Measurements from ENCODE around the gene TRDMT1. TPM values are rescaled to one million over a fixed set of nuclear protein-coding genes. Genes with fewer than 3 reads are reported as not detected.
"Not testable (repeated sequence)": the region's sequence is repeated elsewhere in the genome, so short reads cannot be mapped to it uniquely, and the experiment has no call there.

Gene TRDMT1
- total and polyA plus RNA-seq, 8 donors, result 1.4 to 3.9 (median 2.9) TPM

GRCh38 chr10:17116193-17116592, 85.3 kb downstream of the TRDMT1 start:
- no peak overlapping the region for H3K27ac ChIP-seq
- intact Hi-C loops (cut with DNase I), result no loop called here

GRCh38 chr10:17115683-17116082, 85.8 kb downstream of the TRDMT1 start:
- DNase-seq (no peak), FAIRE-seq (no peak), ATAC-seq (peak in 1 of 4 donors; percentile 32)
- intact Hi-C loops (cut with DNase I), result no loop called here
- no peak overlapping the region for H3K4me3 ChIP-seq
- H3K9me3 ChIP-seq, result no peaks in the 10 kb centered on the region
- 56 to 58% methylated on average over 5 of the region's 5 CpGs for WGBS, 2 donors
- H3K27ac ChIP-seq, result no peak overlapping the region
- TF ChIP-seq, protein P1, sequence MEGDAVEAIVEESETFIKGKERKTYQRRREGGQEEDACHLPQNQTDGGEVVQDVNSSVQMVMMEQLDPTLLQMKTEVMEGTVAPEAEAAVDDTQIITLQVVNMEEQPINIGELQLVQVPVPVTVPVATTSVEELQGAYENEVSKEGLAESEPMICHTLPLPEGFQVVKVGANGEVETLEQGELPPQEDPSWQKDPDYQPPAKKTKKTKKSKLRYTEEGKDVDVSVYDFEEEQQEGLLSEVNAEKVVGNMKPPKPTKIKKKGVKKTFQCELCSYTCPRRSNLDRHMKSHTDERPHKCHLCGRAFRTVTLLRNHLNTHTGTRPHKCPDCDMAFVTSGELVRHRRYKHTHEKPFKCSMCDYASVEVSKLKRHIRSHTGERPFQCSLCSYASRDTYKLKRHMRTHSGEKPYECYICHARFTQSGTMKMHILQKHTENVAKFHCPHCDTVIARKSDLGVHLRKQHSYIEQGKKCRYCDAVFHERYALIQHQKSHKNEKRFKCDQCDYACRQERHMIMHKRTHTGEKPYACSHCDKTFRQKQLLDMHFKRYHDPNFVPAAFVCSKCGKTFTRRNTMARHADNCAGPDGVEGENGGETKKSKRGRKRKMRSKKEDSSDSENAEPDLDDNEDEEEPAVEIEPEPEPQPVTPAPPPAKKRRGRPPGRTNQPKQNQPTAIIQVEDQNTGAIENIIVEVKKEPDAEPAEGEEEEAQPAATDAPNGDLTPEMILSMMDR (IDR thresholded peaks at IDR 0.05), result no peak
- no peaks in the 10 kb centered on the region for H3K27me3 ChIP-seq
- no peaks in the 10 kb centered on the region for H3K36me3 ChIP-seq
- no peaks in the 10 kb centered on the region for H3K4me1 ChIP-seq

More at GRCh38 chr10:17116193-17116592, 85.3 kb downstream of the TRDMT1 start:
- WGBS, 2 donors, result 90 to 94% methylated on average over 5 of the region's 5 CpGs
- TF ChIP-seq, protein P1 (IDR thresholded peaks at IDR 0.05), result no peak
- DNase-seq (no peak), FAIRE-seq (no peak), ATAC-seq (no peak)
- Histone ChIP-seq H3K4me3 (no peak overlapping the region), H3K36me3 (no peaks in the 10 kb centered on the region), H3K9me3 (no peaks in the 10 kb centered on the region), H3K4me1 (no peaks in the 10 kb centered on the region), H3K27me3 (no peaks in the 10 kb centered on the region)

DNA sequence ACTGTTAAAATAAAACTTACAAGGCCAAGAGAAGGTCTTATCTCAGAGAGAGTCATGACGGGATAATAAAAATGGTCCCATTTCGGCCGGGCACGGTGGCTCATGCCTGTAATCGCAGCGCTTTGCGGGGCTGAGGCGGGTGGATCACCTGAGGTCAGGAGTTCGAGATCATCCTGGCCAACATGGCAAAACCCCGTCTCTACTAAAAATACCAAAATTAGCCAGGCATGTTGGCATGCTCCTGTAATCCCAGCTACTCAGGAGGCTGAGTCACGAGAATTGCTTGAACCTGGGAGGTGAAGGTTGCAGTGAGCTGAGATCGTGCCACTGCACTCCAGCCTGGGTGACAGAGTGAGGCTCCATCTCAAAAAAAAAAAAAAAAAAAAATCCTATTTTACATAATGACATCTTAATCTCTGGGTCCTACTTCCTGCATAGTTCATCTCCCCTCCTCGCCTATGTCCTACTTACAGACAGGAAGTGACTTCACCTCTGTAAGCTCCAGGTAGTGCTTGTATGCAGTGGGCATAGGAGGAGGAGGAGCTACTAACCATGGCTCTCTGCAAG, 86.5 kb downstream of the TRDMT1 start:
- DNase-seq; H3K27me3 ChIP-seq; H3K27ac ChIP-seq; H3K4me3 ChIP-seq; H3K36me3 ChIP-seq; intact Hi-C loops (cut with DNase I); H3K4me1 ChIP-seq; FAIRE-seq; H3K9me3 ChIP-seq: not testable (repeated sequence)
- peak in 1 of 4 donors; percentile 47 for ATAC-seq
- WGBS, 2 donors, result 81 to 83% methylated on average over 13 of the region's 13 CpGs

DNA sequence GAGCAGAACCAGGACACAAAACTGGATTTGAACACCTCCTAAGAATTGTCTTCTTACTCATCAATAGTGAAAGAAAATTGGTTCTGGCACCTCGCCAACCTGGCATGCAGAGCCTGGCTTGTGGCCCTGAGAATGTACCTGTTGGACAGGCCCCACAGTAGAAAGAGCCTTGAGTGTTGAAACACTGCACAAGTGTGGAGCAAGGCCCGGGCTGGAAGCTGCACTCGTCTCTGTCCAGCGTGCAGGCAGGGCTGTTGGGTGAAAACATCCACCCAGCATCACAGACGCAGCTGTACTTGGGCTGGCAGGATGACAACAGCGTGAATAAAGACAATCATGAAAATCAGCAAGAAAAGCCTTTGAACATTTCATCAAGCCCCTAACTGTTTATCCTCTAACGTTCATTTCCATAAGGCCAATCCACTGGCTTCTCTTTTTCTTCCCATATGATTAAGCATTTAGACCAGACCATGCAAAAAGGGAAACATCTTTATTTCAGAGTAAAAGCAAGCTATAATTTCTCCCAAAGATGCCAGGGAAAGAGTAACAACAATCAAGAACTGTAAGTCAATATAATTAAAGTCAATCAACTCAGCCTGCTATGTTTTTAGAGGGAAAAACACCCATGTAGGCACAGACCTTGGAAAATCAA, 87.5 kb downstream of the TRDMT1 start:
- no peak for ATAC-seq
- intact Hi-C loops (cut with DNase I), result no loop called here
- no peaks in the 10 kb centered on the region for H3K4me1 ChIP-seq
- no peak overlapping the region for H3K4me3 ChIP-seq
- peak in 1 of 6 donors; percentile 17 for DNase-seq
- 34 to 44% methylated on average over 7 of the region's 7 CpGs for WGBS, 2 donors
- no peaks in the 10 kb centered on the region for H3K36me3 ChIP-seq
- H3K27me3 ChIP-seq, result no peaks in the 10 kb centered on the region
- TF ChIP-seq, protein P1 (IDR thresholded peaks at IDR 0.05), result no peak
- H3K9me3 ChIP-seq, result no peaks in the 10 kb centered on the region
- FAIRE-seq, result no peak
- H3K27ac ChIP-seq, result no peak overlapping the region

DNA sequence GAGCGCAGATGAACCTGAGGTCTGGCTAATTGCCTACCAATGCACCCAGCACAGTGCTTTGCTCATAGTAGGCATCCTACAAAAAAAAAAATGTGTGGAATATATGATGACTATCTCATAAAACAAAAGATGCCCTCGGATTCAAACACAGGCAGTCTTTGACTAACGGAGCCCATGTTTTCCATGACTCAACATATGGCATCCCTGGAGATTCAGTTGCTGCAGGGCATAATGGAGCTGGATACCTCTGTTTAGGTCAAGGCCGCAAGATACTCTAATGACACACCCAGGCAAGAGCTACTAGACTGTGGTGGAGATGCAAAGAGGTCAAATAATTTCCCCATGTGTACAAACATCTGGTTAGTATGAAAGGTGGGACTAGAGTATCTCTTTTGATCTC, 88.1 kb downstream of the TRDMT1 start:
- FAIRE-seq, result no peak
- TF ChIP-seq, protein P1 (IDR thresholded peaks at IDR 0.05), result no peak
- no peaks in the 10 kb centered on the region for H3K27me3 ChIP-seq
- no peak overlapping the region for H3K4me3 ChIP-seq
- no peaks in the 10 kb centered on the region for H3K36me3 ChIP-seq
- no peak for ATAC-seq
- 91 to 92% methylated on average over 4 of the region's 4 CpGs for WGBS, 2 donors
- H3K9me3 ChIP-seq, result no peaks in the 10 kb centered on the region
- intact Hi-C loops (cut with DNase I), result no loop called here
- no peak overlapping the region for H3K27ac ChIP-seq
- H3K4me1 ChIP-seq, result no peaks in the 10 kb centered on the region
- DNase-seq, result no peak

Measured in pancreas (tissue), 10 donors.